ENCODE data around the gene VSIR. TPM values are rescaled to one million over a fixed set of nuclear protein-coding genes. Genes with fewer than 3 reads are reported as not detected.

The VSIR gene
- total RNA-seq, 2 donors from 2014 or later, result 70.1 to 70.5 TPM

GRCh38 chr10:71802235-71802634 lies 28.9 kb upstream of the VSIR start:
- no peaks in the 10 kb centered on the region for H3K9me3 Mint-ChIP-seq
- no peak overlapping the region for H3K27ac Mint-ChIP-seq
- no peaks in the 10 kb centered on the region for H3K27me3 Mint-ChIP-seq (ENCODE audit: low read depth)
- H3K4me3 Mint-ChIP-seq, result no peak overlapping the region
- H3K4me1 Mint-ChIP-seq (ENCODE audit: low read depth), result peaks cover 8% of the 10 kb centered on the region
- ATAC-seq (replicated peaks in 1 of 2) (no peak), DNase-seq (no peak)
- no peaks in the 10 kb centered on the region for H3K36me3 Mint-ChIP-seq (ENCODE audit: insufficient read depth in 2 of 2)

GRCh38 chr10:71801361-71801760 lies 28.0 kb upstream of the VSIR start:
- H3K27ac Mint-ChIP-seq, result no peak overlapping the region
- H3K4me3 Mint-ChIP-seq, result no peak overlapping the region
- H3K4me1 Mint-ChIP-seq (ENCODE audit: low read depth), result peaks cover 11% of the 10 kb centered on the region
- ATAC-seq (replicated peaks in 1 of 2), result no peak
- H3K27me3 Mint-ChIP-seq (ENCODE audit: low read depth), result no peaks in the 10 kb centered on the region
- no peak for DNase-seq
- no peaks in the 10 kb centered on the region for H3K36me3 Mint-ChIP-seq (ENCODE audit: insufficient read depth in 2 of 2)
- H3K9me3 Mint-ChIP-seq, result no peaks in the 10 kb centered on the region

GRCh38 chr10:71799608-71800453 lies 26.5 kb upstream of the VSIR start:
- peaks cover 11% of the 10 kb centered on the region for H3K4me1 Mint-ChIP-seq (ENCODE audit: low read depth)
- no peaks in the 10 kb centered on the region for H3K36me3 Mint-ChIP-seq (ENCODE audit: insufficient read depth in 2 of 2)
- ATAC-seq (replicated peaks in 1 of 2), result no peak
- H3K9me3 Mint-ChIP-seq, result no peaks in the 10 kb centered on the region
- no peak overlapping the region for H3K27ac Mint-ChIP-seq
- DNase-seq, result no peak
- H3K4me3 Mint-ChIP-seq, result no peak overlapping the region
- no peaks in the 10 kb centered on the region for H3K27me3 Mint-ChIP-seq (ENCODE audit: low read depth)

GRCh38 chr10:71799112-71799511 lies 25.8 kb upstream of the VSIR start:
- ATAC-seq (replicated peaks in 1 of 2) (no peak), DNase-seq (no peak)
- Mint-ChIP-seq H3K27me3 (ENCODE audit: low read depth) (no peaks in the 10 kb centered on the region), H3K9me3 (no peaks in the 10 kb centered on the region), H3K27ac (no peak overlapping the region), H3K4me1 (ENCODE audit: low read depth) (peaks cover 11% of the 10 kb centered on the region), H3K36me3 (ENCODE audit: insufficient read depth in 2 of 2) (no peaks in the 10 kb centered on the region), H3K4me3 (no peak overlapping the region)

- ATAC-seq (replicated peaks in 1 of 2) (peak in 1 of 2 donors; percentile 15), DNase-seq (no peak)
- Mint-ChIP-seq H3K27me3 (ENCODE audit: low read depth) (no peaks in the 10 kb centered on the region), H3K27ac (no peak overlapping the region), H3K4me1 (ENCODE audit: low read depth) (peaks cover 11% of the 10 kb centered on the region), H3K4me3 (no peak overlapping the region), H3K9me3 (no peaks in the 10 kb centered on the region), H3K36me3 (ENCODE audit: insufficient read depth in 2 of 2) (no peaks in the 10 kb centered on the region)
Measured at GRCh38 chr10:71798308-71798624, 24.9 kb upstream of the VSIR start.

- Mint-ChIP-seq H3K4me1 (ENCODE audit: low read depth) (peaks cover 11% of the 10 kb centered on the region), H3K9me3 (no peaks in the 10 kb centered on the region), H3K4me3 (no peak overlapping the region), H3K27me3 (ENCODE audit: low read depth) (no peaks in the 10 kb centered on the region), H3K36me3 (ENCODE audit: insufficient read depth in 2 of 2) (no peaks in the 10 kb centered on the region), H3K27ac (no peak overlapping the region)
- ATAC-seq (replicated peaks in 1 of 2) (peak; percentile 42 to 73), DNase-seq (peak in 1 of 2 donors; percentile 27)
Measured at GRCh38 chr10:71797533-71798307, 24.4 kb upstream of the VSIR start.

- Mint-ChIP-seq H3K27ac (no peak overlapping the region), H3K9me3 (no peaks in the 10 kb centered on the region)
- peak in 1 of 2 donors; percentile 13 for ATAC-seq (replicated peaks in 1 of 2)
Measured at GRCh38 chr10:71796749-71797405, 23.6 kb upstream of the VSIR start.

GRCh38 chr10:71795248-71795647 lies 21.9 kb upstream of the VSIR start:
- Mint-ChIP-seq H3K4me3 (no peak overlapping the region), H3K9me3 (no peaks in the 10 kb centered on the region), H3K4me1 (ENCODE audit: low read depth) (peaks cover 25% of the 10 kb centered on the region), H3K27me3 (ENCODE audit: low read depth) (no peaks in the 10 kb centered on the region), H3K27ac (no peak overlapping the region), H3K36me3 (ENCODE audit: insufficient read depth in 2 of 2) (no peaks in the 10 kb centered on the region)
- DNase-seq (no peak), ATAC-seq (replicated peaks in 1 of 2) (no peak)

More at GRCh38 chr10:71796749-71797405, 23.6 kb upstream of the VSIR start:
- H3K4me3 Mint-ChIP-seq, result peak overlapping the region in 1 of 2 donors; percentile 1
- H3K27me3 Mint-ChIP-seq (ENCODE audit: low read depth), result no peaks in the 10 kb centered on the region
- no peaks in the 10 kb centered on the region for H3K36me3 Mint-ChIP-seq (ENCODE audit: insufficient read depth in 2 of 2)
- H3K4me1 Mint-ChIP-seq (ENCODE audit: low read depth), result peaks cover 11% of the 10 kb centered on the region
- no peak for DNase-seq

- Mint-ChIP-seq H3K4me3 (no peak overlapping the region), H3K4me1 (ENCODE audit: low read depth) (peaks cover 15% of the 10 kb centered on the region), H3K27ac (no peak overlapping the region), H3K27me3 (ENCODE audit: low read depth) (no peaks in the 10 kb centered on the region), H3K36me3 (ENCODE audit: insufficient read depth in 2 of 2) (no peaks in the 10 kb centered on the region), H3K9me3 (no peaks in the 10 kb centered on the region)
- ATAC-seq (replicated peaks in 1 of 2) (peak; percentile 89 to 96), DNase-seq (peak in 1 of 2 donors; percentile 63)
Measured at GRCh38 chr10:71790749-71791440, 17.6 kb upstream of the VSIR start.

- no peak for DNase-seq
- Mint-ChIP-seq H3K9me3 (no peaks in the 10 kb centered on the region), H3K4me3 (no peak overlapping the region), H3K36me3 (ENCODE audit: insufficient read depth in 2 of 2) (no peaks in the 10 kb centered on the region), H3K27me3 (ENCODE audit: low read depth) (no peaks in the 10 kb centered on the region), H3K4me1 (ENCODE audit: low read depth) (peaks cover 15% of the 10 kb centered on the region), H3K27ac (no peak overlapping the region)
- ATAC-seq (replicated peaks in 1 of 2), result no peak
Measured at GRCh38 chr10:71789871-71790270, 16.6 kb upstream of the VSIR start.

GRCh38 chr10:71788954-71789353 lies 15.6 kb upstream of the VSIR start:
- DNase-seq (no peak), ATAC-seq (replicated peaks in 1 of 2) (no peak)
- no peak overlapping the region for H3K4me3 Mint-ChIP-seq
- H3K4me1 Mint-ChIP-seq (ENCODE audit: low read depth), result peaks cover 15% of the 10 kb centered on the region
- H3K36me3 Mint-ChIP-seq (ENCODE audit: insufficient read depth in 2 of 2), result no peaks in the 10 kb centered on the region
- no peaks in the 10 kb centered on the region for H3K9me3 Mint-ChIP-seq
- no peaks in the 10 kb centered on the region for H3K27me3 Mint-ChIP-seq (ENCODE audit: low read depth)
- H3K27ac Mint-ChIP-seq, result no peak overlapping the region

- Mint-ChIP-seq H3K36me3 (ENCODE audit: insufficient read depth in 2 of 2) (no peaks in the 10 kb centered on the region), H3K4me3 (no peak overlapping the region), H3K27me3 (ENCODE audit: low read depth) (no peaks in the 10 kb centered on the region), H3K27ac (no peak overlapping the region), H3K9me3 (no peaks in the 10 kb centered on the region), H3K4me1 (ENCODE audit: low read depth) (peaks cover 18% of the 10 kb centered on the region)
- ATAC-seq (replicated peaks in 1 of 2) (no peak), DNase-seq (no peak)
Measured at GRCh38 chr10:71784679-71785272, 11.5 kb upstream of the VSIR start.
